Gastroesophageal sphincter (tissue), 3 donors: ENCODE data around the gene LRRN4CL.

ENCODE experiments used
- EP300 ChIP-seq: sonication (generic); formaldehyde crosslinking; IDR thresholded peaks from one replicate; pipeline ENCODE4 v1.6.1; 2017; ENCODE audit warnings: antibody characterized with exemption, mild to moderate bottlenecking
- POLR2A ChIP-seq, 2 donors: fragments of 450-650 bp; IDR thresholded peaks; one replicate each; pipeline ENCODE4 v1.6.1; 2017; ENCODE audit warnings: antibody characterized with exemption in 2 of 2, mild to moderate bottlenecking in 2 of 2, moderate library complexity in 1 of 2
- TF ChIP-seq, protein P1 (sequence below), 4 experiments: fragments of 200-600 bp in 2 of 4; fragments of 450-650 bp in 2 of 4; sonication (generic) in 1 of 4; IDR thresholded peaks; one replicate each; pipeline ENCODE4 v1.5.1; 2017 to 2019; ENCODE audit warnings: antibody characterized with exemption in 4 of 4, mild to moderate bottlenecking in 2 of 4, moderate library complexity in 2 of 4

DNA sequence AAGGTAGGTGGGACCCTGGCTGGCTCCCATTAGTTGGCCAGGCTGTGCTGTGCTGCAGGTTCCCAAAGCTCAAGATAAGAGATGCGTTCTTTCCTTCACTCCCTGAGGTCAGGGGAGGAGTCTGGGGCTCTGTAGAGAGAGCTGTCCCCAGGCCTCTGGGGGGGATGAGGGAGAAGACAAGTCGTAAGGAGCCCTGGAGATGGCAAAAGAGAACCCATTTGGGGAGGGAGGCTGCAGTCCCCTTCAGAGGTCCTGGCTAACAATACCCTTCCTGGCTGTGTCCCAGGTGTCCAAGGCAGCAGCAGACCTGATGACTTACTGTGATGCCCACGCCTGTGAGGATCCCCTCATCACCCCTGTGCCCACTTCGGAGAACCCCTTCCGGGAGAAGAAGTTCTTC lies 19.1 kb upstream of the LRRN4CL start:
- TF ChIP-seq POLR2A (IDR thresholded peaks at IDR 0.05) (no peak), EP300 (no peak)
- TF ChIP-seq, protein P1, sequence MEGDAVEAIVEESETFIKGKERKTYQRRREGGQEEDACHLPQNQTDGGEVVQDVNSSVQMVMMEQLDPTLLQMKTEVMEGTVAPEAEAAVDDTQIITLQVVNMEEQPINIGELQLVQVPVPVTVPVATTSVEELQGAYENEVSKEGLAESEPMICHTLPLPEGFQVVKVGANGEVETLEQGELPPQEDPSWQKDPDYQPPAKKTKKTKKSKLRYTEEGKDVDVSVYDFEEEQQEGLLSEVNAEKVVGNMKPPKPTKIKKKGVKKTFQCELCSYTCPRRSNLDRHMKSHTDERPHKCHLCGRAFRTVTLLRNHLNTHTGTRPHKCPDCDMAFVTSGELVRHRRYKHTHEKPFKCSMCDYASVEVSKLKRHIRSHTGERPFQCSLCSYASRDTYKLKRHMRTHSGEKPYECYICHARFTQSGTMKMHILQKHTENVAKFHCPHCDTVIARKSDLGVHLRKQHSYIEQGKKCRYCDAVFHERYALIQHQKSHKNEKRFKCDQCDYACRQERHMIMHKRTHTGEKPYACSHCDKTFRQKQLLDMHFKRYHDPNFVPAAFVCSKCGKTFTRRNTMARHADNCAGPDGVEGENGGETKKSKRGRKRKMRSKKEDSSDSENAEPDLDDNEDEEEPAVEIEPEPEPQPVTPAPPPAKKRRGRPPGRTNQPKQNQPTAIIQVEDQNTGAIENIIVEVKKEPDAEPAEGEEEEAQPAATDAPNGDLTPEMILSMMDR (IDR thresholded peaks at IDR 0.05): no peak
